Hematopoietic multipotent progenitor cell treated with erythropoietin and hydrocortisone succinate and interleukin-3 and kit ligand, for 8 days (in vitro differentiated cells): Measurements from ENCODE around the gene GRIA4.
A peak's percentile ranks its signal among the peaks of the same experiment; 100 is the strongest.

Experiments used
- DNase-seq: peaks from one replicate; pipeline ENCODE4 v3.0.0-alpha.2; 2015

GRIA4 gene

GRCh38 chr11:105793092-105793491, 183.2 kb downstream of the GRIA4 start:
- DNase-seq: no peak

DNA sequence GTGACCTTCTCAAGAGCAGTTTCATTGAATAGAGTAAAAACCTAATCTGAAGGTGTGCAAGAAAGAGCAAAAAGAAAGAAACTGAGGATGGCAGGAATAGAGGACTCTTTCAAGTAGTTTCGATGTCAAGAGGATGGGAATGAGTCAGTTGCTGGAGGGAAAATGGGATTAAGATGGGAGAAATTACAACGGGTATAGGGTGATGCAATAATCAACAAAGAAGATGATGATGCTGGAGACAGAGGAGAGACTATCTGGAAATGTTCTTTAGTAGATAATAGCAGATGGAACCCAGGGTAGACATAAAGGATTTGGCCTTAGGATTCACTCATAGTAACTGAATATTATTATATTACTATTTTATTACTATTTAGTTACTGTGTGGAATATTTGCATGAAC, 189.4 kb downstream of the GRIA4 start:
- no peak for DNase-seq

DNA sequence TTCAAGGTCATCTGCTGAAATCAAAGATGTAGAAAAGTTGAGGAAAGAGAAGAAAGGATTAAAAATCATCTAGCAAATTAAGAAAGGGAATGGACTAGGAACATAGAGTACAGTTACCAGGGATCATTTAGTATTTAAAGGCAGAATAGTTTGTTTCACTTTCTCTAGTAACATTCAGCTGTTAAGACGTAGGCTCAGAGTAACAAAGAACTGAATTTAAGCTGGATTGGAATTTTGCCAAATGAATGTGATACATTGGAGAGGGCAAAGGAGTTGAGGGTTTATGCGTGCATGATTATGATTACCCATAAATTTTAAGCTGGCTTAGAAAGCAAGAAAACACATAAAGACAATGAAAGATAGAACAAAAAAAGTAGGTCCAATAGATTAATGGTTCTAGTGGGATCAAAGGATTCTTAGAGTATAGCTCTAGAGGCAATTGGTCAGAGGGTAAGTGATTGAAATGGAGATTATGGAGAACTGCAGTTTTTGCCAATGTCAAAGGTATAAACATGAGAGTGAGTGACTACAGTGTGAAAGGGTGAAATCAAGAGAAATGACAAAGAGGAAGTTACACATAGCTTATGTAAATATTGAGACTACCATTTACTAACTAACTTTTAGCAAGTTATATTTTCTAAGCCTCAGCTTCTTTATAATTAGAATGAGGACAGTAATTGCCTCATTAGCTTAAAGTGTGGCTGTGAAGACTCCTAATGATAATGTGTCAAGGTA, 190.0 kb downstream of the GRIA4 start:
- no peak for DNase-seq

- no peak for DNase-seq
Measured at GRCh38 chr11:105802390-105802789, 192.5 kb downstream of the GRIA4 start.

DNA sequence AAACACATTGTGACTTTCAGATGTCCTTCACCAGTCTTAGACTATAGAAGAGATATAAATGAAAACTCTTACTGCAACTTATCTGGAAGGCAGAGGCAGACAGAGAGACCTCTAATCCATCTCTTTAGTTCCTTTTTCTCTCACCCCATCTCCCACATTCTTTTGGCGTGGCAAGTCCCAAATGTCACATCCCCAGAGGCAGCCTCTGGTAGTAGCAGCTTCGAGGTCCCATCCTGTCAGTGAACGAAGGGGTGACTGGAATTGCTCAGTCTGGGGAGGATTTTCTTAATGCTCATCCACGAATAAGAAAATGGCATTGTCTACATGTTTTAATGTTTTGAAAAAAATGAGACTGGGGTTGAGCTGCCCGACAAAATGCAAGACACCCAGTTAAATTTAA, 201.4 kb downstream of the GRIA4 start:
- no peak for DNase-seq

DNA sequence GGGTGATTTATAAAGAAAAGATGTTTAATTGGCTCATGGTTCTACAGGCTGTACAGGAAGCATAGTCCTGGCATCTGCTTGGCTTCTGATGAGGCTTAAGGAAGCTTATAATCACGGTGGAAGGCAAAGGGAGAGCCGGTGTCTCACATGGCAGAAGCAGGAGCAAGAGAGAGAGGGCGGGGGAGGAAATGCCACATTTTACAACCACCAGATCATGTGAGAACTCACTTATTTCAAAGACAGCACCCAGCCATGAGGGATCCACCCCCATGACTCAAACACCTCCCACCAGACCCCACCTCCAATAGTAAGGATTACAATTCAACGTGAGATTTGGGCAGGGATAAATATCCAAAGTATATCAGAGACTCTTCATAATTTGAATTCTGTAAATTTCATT, 211.5 kb downstream of the GRIA4 start:
- DNase-seq: no peak

GRCh38 chr11:105821781-105822180, 211.9 kb downstream of the GRIA4 start:
- no peak for DNase-seq

- no peak for DNase-seq
Measured at GRCh38 chr11:105823495-105824033, 213.7 kb downstream of the GRIA4 start.

- no peak for DNase-seq
Measured at GRCh38 chr11:105824457-105825013, 214.7 kb downstream of the GRIA4 start.

- no peak for DNase-seq
Measured at GRCh38 chr11:105825141-105825540, 215.3 kb downstream of the GRIA4 start.

DNA sequence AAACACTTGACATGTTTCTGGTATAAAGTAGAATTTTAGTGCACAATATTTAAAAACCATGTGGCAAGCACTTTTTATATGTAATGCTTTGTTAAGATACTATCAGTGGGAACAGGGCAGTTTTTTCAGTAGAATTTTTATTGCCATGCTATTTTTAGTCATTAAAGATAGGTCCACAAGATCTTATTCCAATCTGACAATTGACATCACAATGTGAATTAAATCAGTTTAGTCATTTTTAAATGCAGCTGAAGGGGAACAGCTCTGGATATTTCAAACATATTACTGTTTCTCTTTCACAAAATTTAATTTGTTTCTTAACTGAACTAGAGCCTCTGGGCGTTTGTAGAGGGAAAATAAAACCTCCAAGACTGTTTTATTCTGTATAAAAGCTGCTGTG, 218.0 kb downstream of the GRIA4 start:
- no peak for DNase-seq

DNA sequence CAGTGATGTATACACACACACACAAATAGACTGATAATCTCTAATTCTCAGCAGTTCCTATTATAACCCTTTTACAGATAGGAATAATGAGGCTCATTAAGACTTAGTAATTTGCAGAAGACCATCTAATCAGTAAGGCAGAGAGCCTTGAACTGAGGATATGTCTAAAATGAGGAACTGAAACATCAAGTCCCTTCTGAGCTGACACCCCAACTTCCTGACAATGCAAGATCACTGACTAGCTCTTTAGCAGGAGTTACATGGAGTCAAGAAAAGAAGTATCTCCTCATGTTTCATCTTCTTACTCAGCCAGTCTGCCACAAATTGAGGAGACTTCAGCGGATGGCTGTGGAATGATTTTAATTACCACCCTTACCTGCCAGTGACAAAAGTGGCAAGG, 219.2 kb downstream of the GRIA4 start:
- DNase-seq: no peak

GRCh38 chr11:105834461-105834860, 224.6 kb downstream of the GRIA4 start:
- no peak for DNase-seq

DNA sequence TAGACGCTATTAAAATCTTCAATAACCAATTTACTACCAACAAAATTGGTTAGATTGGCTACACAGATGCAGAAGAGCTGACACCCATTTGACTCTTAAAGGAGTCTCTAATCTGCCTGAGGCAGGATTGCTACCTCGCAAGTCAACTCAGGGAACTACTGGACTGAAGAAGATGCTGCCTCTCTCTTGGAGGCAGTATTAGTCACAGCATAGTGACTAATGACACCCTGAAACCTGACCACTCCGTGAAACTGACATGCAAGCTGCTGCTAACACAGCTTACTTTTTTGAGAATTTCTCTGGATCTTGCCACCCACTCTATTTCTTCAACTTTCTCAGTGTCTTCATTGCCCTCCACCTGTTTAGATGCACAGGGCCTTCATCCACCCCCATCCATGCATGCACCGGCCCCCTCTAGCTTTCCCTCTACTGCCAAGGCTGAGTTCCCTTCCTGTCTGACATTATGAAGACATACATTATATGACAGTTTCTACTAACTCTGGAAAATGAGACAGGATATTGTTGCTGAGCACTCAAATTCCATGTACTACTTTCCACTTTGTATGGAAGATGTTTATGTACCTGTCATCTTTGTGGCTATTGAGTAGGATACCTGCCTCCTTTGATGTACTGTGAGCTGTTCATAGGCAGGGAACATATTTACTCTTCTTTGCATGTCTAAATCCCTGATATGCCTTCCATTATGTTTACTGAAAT, 229.0 kb downstream of the GRIA4 start:
- no peak for DNase-seq

- DNase-seq: no peak
Measured at GRCh38 chr11:105840391-105840790, 230.5 kb downstream of the GRIA4 start.

- no peak for DNase-seq
Measured at GRCh38 chr11:105852403-105852802, 242.5 kb downstream of the GRIA4 start.

- no peak for DNase-seq
Measured at GRCh38 chr11:105854269-105854668, 244.4 kb downstream of the GRIA4 start.

- DNase-seq: no peak
Measured at GRCh38 chr11:105856954-105857353, 247.1 kb downstream of the GRIA4 start.

DNA sequence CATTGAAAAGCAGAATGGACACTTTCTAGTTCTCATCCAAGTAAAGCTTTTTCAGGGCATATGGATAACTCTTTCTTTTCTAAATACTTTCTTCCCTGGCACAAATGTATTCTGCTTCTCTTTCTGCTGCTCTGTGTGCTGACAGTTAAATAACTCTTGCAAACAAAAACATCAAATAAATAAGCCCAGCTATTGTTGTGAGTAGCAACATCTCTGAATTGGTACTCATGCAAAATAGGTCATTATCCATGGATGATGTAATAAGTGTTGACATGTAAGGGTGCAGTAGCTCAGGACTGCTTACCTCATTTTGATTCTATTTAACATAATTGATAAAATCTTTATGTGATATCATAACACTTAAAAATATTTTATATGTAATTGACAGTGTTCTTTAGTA, 247.9 kb downstream of the GRIA4 start:
- no peak for DNase-seq

DNA sequence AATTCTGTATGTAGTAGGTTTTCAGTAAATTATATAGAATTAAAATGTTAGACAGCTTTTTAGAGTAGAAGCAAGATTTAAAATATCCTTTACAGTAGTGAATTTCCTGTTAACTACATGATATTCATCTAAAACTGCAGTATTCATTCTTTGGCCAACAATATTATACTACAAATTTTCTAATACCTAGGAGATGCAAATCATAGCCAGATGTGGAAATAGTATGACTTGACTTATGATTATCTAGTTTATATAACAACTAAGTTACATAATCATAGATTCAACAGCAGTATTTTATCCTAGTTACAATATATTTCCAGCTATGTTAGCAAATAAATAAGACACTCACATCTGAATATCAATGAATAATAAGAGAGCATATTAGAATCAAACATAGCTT, 249.0 kb downstream of the GRIA4 start:
- DNase-seq: no peak

GRCh38 chr11:105860105-105860504, 250.2 kb downstream of the GRIA4 start:
- DNase-seq: no peak

DNA sequence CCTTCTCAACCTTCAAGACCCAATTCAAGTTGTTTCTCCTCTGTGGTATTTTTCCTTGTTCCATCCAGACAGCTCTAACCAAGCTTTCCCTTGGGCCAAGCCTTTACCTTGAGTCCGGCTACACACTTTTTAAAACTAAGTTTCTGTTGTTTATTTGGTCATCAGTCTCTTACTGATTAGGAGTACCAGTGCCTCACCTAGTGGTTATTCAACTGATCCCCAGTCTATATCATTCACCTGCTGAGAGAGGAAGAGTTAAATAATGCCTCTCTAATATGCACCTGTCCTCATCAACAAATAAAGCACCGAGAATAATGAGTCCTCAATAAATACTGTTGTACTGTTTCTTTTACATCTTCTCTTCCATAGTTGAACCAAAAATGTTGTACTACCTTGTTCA, 251.4 kb downstream of the GRIA4 start:
- no peak for DNase-seq

- DNase-seq: peak; percentile 50
Measured at GRCh38 chr11:105862736-105863367, 253.0 kb downstream of the GRIA4 start.

DNA sequence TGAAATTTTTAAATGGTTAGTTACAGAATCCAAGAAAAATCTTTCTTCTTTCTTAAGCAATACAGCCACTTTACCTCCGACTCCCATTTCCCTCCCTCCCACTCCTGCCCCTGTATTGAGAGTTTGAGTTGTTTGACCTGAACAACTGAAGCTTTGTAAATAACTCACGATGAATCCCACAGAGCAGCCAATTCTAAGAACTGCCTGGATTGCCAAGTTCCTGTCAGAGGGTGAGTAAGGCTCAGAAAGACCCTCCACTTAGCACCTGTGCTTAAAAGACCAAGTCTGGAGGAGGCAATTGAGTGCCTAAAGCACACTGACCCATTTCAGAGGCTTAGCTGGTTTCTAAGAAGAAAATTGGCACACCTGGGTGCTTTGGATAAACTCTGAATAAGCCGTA, 253.7 kb downstream of the GRIA4 start:
- no peak for DNase-seq
